NCI-H146 treated with DMSO at 0.1 percent for 48 hours (cell line): ENCODE data around the gene HOOK1.
A peak's percentile ranks its signal among the peaks of the same experiment; 100 is the strongest.
"Not testable (repeated sequence)": the region's sequence is repeated elsewhere in the genome, so short reads cannot be mapped to it uniquely, and the experiment has no call there.

Source experiments
- DNase-seq: peaks from one replicate; lab custom pipeline; 2025; ENCODE audit not compliant: unreplicated experiment; lab: John Stamatoyannopoulos, UW

Gene HOOK1

GRCh38 chr1:59880735-59881134, 66.0 kb downstream of the HOOK1 start:
- no peak for DNase-seq

GRCh38 chr1:59885160-59885832, 70.5 kb downstream of the HOOK1 start:
- DNase-seq: no peak

DNA sequence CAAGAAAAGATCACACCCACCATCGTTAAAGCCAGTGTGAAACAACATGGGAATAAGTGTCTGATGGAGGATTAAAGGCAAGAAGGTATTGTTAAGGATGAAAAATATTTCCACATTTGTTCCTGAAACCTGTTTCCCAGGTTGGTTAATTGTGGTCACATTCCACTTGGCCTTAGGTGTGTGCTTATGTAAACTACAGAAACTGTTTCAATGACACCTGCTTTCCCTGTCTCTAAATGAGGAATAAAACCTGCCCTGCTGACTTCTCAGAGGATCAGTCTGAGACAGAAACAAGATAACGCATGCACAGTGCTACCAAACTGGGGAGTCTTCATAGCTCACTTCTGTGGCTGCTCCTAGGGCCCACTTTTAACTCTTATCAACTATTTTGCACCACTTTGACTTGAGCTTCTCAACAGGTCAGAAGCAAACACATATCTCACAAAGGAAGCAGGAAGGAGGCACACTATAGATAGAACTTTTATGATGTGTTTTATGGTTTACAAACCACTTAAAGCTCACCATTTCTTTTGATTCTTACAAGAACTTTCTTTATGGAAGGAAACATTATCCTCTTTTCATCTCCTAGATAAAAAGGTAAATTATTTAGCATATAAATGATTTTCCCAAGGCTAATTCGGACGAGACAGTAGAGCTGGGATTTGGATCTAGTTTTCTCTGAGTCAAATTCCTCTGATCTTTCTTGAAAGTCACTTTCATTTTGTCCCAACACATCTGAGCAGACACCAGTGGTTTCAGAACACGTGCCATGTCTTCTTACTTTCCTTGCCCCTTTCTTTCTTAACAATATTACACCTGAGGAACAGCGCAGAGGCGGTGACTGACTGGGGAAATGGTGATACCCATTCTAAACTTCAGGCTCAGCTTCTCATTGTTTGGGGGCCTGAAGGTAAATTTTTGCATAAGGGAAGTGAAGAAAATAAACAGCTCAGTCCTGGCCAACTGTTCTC, 78.4 kb downstream of the HOOK1 start:
- DNase-seq: peak; percentile 6

DNA sequence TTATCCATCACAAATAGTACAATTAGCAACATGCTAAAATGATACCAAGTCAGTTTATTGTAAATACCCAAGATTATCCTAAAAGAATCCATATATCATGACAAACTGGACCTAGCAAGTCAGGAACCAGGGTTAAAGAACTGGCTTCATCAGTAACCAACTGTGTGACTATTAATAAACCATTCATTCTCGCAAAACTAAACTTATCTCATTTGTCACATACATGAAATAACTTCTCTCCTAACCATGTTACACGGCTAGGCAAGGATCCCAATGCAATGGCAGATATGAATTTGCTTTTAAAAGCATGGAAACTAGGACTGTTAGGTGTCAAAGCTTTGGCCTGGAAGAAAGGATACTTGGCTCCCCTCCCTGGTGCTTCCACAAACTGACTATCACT, 82.4 kb downstream of the HOOK1 start:
- no peak for DNase-seq

DNA sequence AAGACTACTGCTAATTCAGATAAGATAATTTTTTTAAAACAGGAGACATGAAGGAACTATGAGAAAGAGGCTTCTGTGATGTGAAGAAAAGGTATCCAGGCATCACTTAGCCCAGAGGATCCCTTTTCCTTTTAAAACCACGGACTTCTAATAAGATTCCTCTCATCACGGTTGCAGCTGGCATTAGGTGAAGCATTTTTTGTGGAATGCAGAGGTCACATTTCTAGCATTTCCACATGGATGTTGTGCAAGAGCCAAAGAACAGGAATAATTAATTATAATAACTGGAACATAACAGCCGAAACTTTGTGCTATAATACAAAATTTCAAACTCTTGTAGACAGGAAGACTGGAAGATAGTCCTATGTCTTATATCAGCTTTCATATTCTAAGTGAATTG, 84.2 kb downstream of the HOOK1 start:
- DNase-seq: no peak

DNA sequence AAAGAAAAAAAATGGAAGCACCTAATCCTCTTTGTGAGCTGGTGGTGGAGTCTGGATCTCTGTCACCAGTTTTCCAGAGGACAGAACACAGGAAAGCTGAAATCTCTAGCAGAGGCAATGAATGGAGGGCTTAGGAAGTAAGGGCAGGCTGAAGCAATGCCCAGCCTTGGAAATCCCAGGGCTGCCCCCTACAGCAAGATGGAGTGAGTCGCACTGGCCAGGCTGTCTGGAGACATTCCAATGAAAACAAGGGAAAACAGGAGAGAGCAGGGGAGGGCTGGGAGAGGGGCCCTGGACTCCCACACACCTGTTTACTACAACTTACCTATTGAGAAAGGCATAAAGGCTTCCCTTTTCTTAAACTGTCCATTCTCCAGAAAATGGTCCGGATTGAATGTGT, 85.9 kb downstream of the HOOK1 start:
- DNase-seq: no peak

DNA sequence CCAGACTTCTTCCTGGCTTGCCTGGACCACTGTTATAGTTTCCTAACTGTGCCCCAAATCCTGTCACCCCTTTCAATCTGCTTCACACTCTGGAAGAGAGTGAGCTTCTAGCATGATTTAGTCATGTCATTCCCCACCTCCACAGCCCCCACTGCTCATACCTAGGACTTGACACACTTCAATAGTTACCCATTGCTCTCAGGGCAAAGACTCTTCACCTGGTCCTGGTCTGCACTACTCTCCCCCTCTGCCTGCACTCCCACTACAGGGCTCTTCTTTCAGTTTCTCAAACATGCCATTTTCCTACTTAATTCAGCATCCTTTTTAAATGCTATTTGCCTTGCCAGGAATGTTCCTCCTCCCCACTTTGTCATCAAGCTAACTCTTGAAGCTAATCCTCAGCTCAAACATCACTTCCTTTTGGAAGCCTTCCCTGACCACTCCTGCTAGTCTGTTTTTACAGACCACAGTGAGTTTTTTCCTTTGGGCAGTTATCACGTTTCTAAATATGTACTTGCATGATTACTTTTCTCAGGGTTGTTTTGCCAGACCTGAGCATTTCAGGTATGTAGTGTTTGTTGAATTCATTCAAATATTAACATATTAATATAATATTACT, 87.1 kb downstream of the HOOK1 start:
- no peak for DNase-seq

DNA sequence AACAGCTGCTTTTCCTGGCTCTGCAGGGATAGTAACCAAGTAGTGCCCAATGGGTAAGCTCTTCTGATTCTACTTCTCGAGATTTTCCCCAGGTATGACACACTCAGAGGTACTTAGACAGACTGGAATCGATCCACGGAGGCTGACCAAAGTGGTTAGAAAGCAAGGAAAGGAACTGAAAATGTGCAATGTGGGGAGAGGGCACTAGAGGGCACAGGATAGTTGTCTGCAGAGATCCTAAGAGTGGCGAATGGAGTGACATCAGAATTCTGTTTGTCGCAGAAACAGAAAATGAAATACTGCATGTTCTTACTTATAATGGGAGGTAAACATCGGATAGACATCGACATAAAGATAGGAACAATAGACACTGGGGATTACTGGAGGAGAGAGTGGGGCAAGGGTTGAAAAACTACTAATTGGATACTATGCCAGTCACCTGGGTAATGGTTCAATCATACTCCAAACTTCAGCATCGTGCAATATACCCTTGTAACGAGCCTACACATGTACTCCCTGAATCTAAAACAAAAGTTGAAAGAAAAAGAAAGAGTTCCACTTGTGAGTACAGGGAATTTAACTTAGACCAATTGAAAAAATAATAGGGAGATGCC, 88.5 kb downstream of the HOOK1 start:
- DNase-seq: peak; percentile 34

- no peak for DNase-seq
Observed at GRCh38 chr1:59906931-59907330, 92.2 kb downstream of the HOOK1 start.

DNA sequence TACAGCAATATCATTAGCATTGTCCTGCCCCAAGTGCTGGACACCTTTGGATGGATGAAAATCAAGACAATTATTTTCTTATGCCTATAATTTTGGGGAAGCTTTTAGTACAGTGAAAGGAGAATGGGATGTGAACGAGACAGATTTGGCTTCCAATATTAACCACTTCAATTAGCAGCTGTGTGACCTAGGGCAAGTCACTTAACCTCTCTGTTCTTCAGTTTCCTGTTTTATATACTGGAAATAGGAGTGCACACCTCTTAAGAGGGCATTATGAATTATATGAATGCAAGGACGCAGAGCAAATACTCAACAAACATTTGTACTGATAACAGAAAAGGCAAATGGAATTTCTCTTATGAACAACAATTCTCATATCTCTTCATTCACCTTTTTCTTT, 93.3 kb downstream of the HOOK1 start:
- no peak for DNase-seq

DNA sequence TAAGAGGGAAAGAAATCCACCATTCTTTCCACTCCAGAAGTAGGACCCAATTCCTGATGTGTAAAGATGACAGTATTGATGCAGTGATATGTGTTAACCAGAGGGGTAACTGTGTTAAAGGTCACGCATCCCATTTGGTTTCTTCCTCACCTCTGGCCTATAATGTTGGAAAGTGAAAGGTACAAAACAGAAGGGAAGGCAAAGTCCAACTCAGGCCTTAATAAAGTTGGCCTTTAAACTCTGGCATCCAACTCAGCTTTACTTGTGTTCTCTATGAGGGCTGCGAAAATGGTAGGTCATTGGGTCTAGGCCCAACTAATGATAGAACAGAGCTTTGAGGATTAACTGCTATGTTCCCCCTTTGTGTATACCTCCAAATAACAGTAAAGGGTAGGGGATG, 93.9 kb downstream of the HOOK1 start:
- DNase-seq: no peak

DNA sequence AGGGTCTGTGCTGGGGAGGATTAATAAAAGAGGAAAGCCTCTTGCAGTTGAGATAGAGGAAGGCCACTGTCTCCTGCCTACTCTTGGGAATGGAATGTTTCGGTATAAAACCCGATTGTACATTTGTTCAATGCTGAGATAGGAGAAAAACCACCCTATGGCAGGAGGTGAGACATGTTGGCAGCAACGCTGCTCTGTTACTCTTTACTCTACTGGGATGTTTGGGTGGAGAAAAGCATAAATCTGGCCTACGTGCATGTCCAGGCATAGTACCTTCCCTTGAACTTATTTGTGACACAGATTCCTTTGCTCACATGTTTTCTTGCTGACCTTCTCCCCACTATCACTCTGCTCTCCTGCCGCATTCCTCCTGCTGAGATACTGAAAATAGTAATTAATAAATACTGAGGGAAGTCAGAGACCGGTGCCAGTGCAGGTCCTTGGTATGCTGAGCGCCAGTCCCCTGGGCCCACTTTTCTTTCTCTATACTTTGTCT, 100.1 kb downstream of the HOOK1 start:
- DNase-seq: not testable (repeated sequence)

GRCh38 chr1:59915516-59915915, 100.8 kb downstream of the HOOK1 start:
- DNase-seq: no peak

DNA sequence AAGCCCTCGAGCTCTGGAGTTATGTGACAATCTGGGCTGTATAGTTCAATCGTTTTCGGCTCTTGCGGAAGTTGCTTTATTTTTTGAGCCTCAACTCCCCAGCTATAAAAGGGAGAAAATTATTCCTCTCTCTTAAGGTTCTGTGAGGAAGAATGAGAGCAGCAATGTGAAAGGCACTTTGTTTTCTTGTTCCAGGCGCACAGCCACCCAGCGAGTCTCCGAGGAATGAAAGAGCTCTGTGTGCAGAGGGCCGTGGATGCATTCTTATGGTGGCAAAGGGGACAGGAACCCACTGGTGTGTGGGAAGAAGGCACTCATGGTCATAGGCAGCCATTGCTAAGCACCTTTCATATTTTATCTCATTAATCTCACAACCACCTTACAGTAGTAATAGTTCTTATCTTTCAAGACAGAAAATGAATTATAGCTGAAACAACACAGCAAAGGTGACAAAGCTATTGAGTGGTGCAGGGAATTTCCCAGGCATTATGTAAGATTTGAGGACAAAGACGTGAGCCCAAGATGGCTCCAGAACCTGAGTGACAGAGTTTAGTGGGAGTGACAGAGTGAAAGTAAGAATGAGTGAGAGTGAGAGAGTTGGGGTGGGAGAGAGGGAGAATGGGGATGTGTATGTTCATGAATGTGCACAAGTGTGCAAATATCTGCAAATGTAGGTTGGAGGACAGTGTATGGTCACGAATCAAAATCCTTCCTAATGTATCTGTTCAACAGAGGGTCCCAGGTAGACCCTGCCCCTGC, 102.5 kb downstream of the HOOK1 start:
- no peak for DNase-seq

DNA sequence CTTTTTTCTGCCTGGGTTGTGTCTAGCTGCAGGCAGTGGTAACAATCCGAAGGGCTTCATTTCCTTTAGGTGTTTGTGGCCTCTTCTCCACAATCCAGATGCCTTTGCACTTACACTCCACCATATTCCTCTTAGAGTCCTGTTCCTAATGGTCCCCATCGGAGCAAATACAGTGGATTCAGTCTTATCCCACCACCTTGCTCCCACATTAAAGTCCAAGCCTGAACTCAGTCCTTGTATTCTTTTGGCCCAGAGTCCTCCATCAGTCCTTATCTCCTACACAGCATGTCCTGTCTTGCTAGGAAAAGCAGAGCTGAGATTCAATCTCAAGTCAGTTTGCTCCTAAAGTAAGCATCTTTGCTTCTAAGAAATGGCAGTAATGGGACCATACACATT, 103.0 kb downstream of the HOOK1 start:
- DNase-seq: no peak

DNA sequence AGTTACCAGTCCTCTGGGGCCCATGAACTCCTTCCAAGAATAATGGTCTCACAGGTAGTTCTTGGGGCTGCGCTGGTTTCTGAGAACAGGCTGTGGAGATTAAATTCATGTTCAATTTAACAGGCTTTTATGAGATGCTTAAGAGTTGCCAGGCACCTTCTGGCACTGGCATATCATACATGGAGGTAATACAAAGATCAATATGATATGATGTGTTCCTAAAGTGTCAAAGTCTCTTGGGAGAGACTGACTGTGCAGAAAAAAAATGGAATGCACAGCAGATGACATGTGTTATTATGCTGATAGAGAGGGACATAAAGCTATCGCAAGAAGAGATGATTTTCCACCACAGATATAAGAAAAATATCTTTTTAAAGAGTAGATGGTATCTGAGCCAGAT, 105.0 kb downstream of the HOOK1 start:
- DNase-seq: no peak

DNA sequence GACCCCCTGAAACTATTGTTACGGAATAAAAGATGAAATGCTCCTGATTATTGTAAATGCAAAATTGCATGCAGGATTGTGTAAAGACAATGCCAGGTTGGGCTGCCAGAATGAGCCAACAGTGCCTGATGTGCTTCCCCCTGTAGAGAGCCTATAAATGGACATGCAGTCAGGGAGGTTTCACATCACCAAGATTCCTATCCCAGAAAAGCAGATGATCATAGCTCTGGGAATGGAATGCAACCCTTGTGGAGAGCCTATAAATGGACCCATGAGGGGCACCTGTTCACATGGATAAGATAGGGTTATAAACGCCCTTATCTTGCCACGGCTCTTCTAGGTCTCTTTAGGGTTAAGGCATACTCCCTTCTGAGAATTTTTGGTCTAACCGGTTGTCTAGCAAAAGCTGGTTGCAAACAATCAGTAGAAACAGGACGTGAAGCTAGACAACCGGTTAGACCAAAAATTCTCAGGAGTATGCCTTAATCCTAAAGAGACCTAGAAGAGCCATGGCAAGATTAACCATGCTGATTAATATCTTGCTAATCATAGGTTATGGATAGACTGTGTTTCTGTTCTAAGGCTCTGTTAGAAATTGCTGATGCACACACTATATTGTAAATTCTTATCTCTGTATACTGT, 106.6 kb downstream of the HOOK1 start:
- not testable (repeated sequence) for DNase-seq

- no peak for DNase-seq
Observed at GRCh38 chr1:59924653-59925052, 109.9 kb downstream of the HOOK1 start.
